ENCODE data around the gene RGS12. TPM values are rescaled to one million over a fixed set of nuclear protein-coding genes. Genes with fewer than 3 reads are reported as not detected.

RGS12 gene
- total and polyA plus RNA-seq, 4 experiments from 2014 or later, result 0.93 to 10.6 (median 6.0) TPM

DNA sequence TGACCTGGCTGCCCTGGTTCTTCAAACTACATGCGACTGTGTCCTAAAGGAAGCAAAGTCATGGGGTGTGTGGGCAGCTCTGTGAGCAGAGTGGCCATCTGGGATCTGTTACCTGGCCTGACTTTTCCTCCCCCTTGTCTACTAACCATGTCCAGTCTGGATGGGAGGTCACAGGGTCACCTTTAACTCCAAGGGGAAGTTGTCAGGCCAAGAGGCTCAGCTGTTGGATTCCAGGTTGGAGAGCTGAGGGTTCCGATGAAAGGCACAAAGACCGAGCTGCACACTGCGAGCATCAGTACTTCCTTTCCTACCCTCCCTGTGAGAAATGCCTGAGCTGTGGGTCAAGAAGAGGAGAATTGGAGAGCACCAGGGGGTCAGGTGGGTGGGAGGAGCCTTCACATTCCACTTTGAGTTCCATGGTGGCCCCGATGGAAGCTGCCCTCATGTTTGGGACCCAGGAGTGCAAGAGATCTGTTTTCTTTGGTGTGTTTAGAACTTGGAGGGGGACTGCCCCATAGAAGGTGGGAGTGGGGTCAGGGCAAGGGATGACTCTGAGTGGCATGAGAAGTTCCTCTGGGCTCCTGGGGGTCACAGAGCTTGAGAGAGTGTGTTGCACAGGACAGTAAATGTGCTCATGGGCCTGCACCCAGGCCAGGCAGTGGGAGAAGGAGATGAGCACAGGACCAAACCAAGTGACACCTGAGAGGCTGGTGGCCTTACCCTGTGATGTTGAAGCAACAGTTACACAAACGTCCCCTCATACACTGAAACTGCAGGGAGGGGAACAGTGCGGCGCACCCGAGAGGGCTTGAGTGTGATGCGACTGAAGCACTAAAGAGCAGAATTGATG, 36.2 kb downstream of the RGS12 start:
- no peaks in the 10 kb centered on the region for H3K27me3 ChIP-seq (ENCODE audit: insufficient read depth, low read length)
- CTCF ChIA-PET (ENCODE audit: partially characterized antibody), result no interaction called here
- POLR2A ChIA-PET (ENCODE audit: partially characterized antibody), result no interaction called here
- H3K4me3 ChIP-seq (ENCODE audit: low read length in 2 of 2), result no peak overlapping the region
- H3K27ac Mint-ChIP-seq, result peak overlapping the region in 1 of 7 donors; percentile 33
- no peaks in the 10 kb centered on the region for H3K9me3 ChIP-seq (ENCODE audit: control insufficient read depth in 1 of 2, low read length in 2 of 2)
- peaks cover 0 to 8% (median 0%) of the 10 kb centered on the region in 8 donors for H3K9me3 Mint-ChIP-seq
- H3K4me1 ChIP-seq (ENCODE audit: insufficient read depth, low read length), result no peaks in the 10 kb centered on the region
- H3K27me3 Mint-ChIP-seq, result no peaks in the 10 kb centered on the region
- DNase-seq, result no peak
- no peaks in the 10 kb centered on the region for H3K36me3 Mint-ChIP-seq
- no peaks in the 10 kb centered on the region for H3K36me3 ChIP-seq (ENCODE audit: insufficient read depth, low read length)
- H3K27ac ChIP-seq (ENCODE audit: low read depth, low read length), result no peak overlapping the region
- intact Hi-C loops (cut with micrococcal nuclease), result no loop called here
- peaks cover 2 to 20% (median 6%) of the 10 kb centered on the region in 4 donors for H3K4me1 Mint-ChIP-seq
- H3K4me3 Mint-ChIP-seq, result no peak overlapping the region

DNA sequence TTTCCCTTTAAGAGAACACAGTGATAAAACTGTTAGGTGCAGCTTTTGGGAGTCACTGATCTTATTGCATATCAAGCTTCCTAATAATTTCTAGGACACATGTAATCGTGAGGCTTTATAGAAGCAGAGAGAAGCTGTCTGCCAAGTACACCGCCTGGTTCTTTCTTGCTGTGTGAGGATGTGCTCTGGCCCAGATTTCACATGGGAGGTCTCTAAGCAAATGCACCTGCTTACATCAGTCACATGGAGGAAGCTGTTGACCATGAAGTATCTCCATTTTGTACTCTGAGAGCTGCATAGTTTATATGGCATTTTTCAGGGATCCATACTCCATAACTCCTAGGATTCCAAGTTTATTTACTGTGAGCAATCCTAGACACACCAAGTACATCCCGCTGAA, 37.1 kb downstream of the RGS12 start:
- no peak overlapping the region for H3K27ac Mint-ChIP-seq
- H3K4me1 Mint-ChIP-seq, result peaks cover 5 to 20% (median 7%) of the 10 kb centered on the region in 4 donors
- POLR2A ChIA-PET (ENCODE audit: partially characterized antibody), result no interaction called here
- Histone ChIP-seq H3K27ac (ENCODE audit: low read depth, low read length) (no peak overlapping the region), H3K9me3 (ENCODE audit: control insufficient read depth in 1 of 2, low read length in 2 of 2) (no peaks in the 10 kb centered on the region), H3K36me3 (ENCODE audit: insufficient read depth, low read length) (no peaks in the 10 kb centered on the region), H3K4me3 (ENCODE audit: low read length in 2 of 2) (no peak overlapping the region), H3K27me3 (ENCODE audit: insufficient read depth, low read length) (no peaks in the 10 kb centered on the region), H3K4me1 (ENCODE audit: insufficient read depth, low read length) (no peaks in the 10 kb centered on the region)
- DNase-seq, result no peak
- CTCF ChIA-PET (ENCODE audit: partially characterized antibody), result no interaction called here
- H3K27me3 Mint-ChIP-seq, result peaks cover 0 to 2% of the 10 kb centered on the region in 2 donors
- no peak overlapping the region for H3K4me3 Mint-ChIP-seq
- H3K9me3 Mint-ChIP-seq, result peaks cover 0 to 8% (median 0%) of the 10 kb centered on the region in 8 donors
- H3K36me3 Mint-ChIP-seq, result no peaks in the 10 kb centered on the region
- intact Hi-C loops (cut with micrococcal nuclease), result no loop called here

DNA sequence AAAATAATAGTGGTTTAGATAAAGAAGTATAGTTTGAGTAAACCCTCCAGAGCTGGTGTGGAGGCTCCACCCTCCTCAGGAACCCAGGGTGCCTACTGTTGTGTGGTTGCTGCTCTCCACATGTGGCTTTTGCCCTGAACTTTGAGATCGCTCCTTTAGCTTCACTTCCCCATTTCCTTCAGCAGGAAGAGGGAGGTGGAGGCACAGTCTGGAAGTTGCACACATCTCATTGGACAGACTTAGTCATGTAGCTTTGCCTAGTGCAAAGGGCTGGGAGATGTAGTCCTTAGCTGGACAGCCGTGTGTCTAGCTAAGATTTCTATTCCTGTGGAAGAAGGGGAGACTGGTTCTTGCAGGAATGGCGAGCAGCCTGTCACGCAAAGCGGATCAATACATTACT, 37.9 kb downstream of the RGS12 start:
- Mint-ChIP-seq H3K4me1 (peaks cover 5 to 20% (median 7%) of the 10 kb centered on the region in 4 donors), H3K4me3 (no peak overlapping the region), H3K36me3 (no peaks in the 10 kb centered on the region), H3K27me3 (peaks cover 0 to 2% of the 10 kb centered on the region in 2 donors), H3K27ac (peak overlapping the region in 1 of 7 donors; percentile 0), H3K9me3 (peaks cover 0 to 3% (median 0%) of the 10 kb centered on the region in 8 donors)
- Histone ChIP-seq H3K27me3 (ENCODE audit: insufficient read depth, low read length) (no peaks in the 10 kb centered on the region), H3K27ac (ENCODE audit: low read depth, low read length) (no peak overlapping the region), H3K4me3 (ENCODE audit: low read length in 2 of 2) (no peak overlapping the region), H3K36me3 (ENCODE audit: insufficient read depth, low read length) (no peaks in the 10 kb centered on the region), H3K4me1 (ENCODE audit: insufficient read depth, low read length) (no peaks in the 10 kb centered on the region), H3K9me3 (ENCODE audit: control insufficient read depth in 1 of 2, low read length in 2 of 2) (no peaks in the 10 kb centered on the region)
- ChIA-PET POLR2A (ENCODE audit: partially characterized antibody) (no interaction called here), CTCF (ENCODE audit: partially characterized antibody) (no interaction called here)
- no peak for DNase-seq
- intact Hi-C loops (cut with micrococcal nuclease), result no loop called here

DNA sequence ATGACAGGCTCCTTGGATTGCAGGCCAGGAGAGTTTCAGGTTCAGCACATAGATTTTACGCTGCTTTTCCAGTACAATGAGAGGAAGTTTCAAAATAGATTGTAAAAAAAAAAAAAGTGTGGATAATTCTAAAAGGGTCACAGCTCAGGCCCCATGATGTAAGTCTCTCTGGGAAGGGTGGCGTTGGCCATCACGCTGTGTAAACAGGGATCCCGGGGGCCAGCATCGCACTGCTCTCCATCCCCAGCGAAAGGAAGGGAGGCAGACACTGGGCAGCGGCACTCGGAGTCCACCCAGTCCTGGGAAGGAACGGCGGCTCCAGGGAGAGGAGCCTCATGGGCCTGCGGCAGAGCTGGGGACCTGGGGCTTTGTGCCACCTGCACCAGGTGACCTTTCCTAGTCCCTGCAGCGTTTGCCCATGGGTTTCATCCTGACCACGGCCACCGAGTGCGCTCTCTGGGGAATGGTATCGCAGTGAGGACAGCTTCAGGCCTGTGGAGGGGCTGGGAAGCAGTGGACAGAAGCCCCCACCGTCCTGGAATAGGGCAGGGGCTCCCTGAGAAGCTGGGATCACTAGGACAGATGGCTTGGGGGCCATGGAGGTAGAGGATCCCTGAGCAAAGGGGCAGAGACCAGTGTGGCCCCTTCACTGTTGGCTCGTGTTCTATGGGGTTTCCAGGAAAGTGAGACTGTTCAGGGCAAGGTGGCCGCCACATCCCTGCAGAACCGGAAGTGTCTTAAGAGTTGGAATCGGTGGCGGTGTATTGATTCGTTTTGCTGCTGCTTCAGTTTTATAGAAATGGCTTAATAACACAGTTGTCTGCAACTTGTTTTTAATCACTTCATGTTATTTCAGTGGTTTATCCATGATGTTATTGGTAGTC, 38.9 kb downstream of the RGS12 start:
- H3K9me3 ChIP-seq (ENCODE audit: control insufficient read depth in 1 of 2, low read length in 2 of 2), result no peaks in the 10 kb centered on the region
- no peak overlapping the region for H3K4me3 ChIP-seq (ENCODE audit: low read length in 2 of 2)
- H3K36me3 Mint-ChIP-seq, result no peaks in the 10 kb centered on the region
- H3K4me3 Mint-ChIP-seq, result no peak overlapping the region
- intact Hi-C loops (cut with micrococcal nuclease), result no loop called here
- H3K27ac Mint-ChIP-seq, result peak overlapping the region in 1 of 7 donors; percentile 57
- peaks cover 0 to 2% of the 10 kb centered on the region in 2 donors for H3K27me3 Mint-ChIP-seq
- H3K4me1 ChIP-seq (ENCODE audit: insufficient read depth, low read length), result no peaks in the 10 kb centered on the region
- CTCF ChIA-PET (ENCODE audit: partially characterized antibody), result no interaction called here
- H3K9me3 Mint-ChIP-seq, result no peaks in the 10 kb centered on the region
- no peaks in the 10 kb centered on the region for H3K27me3 ChIP-seq (ENCODE audit: insufficient read depth, low read length)
- H3K4me1 Mint-ChIP-seq, result peaks cover 5 to 15% (median 6%) of the 10 kb centered on the region in 4 donors
- DNase-seq, result no peak
- H3K27ac ChIP-seq (ENCODE audit: low read depth, low read length), result no peak overlapping the region
- POLR2A ChIA-PET (ENCODE audit: partially characterized antibody), result no interaction called here
- H3K36me3 ChIP-seq (ENCODE audit: insufficient read depth, low read length), result no peaks in the 10 kb centered on the region

DNA sequence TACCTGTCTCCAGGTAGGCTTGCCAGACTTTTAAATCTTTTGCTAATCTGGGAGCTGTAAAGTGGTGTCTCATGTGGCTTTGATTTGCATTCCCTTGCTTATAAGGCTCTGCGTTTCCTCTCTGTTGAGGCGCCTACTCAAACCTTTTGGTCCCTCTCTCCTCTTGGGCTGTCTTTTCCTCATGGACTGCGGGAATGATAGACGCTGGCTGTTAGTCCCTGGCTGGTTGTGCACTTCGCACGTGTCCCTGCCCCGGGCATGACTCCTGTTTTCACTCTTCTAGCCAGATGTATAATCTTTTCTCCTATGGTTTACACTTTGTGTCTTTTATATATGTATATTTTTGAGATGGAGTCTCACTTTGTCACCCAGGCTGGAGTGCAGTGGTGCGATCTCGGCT, 39.7 kb downstream of the RGS12 start:
- DNase-seq, result no peak
- no peak overlapping the region for H3K4me3 ChIP-seq (ENCODE audit: low read length in 2 of 2)
- intact Hi-C loops (cut with micrococcal nuclease), result no loop called here
- no peak overlapping the region for H3K27ac ChIP-seq (ENCODE audit: low read depth, low read length)
- H3K36me3 ChIP-seq (ENCODE audit: insufficient read depth, low read length), result no peaks in the 10 kb centered on the region
- ChIA-PET CTCF (ENCODE audit: partially characterized antibody) (no interaction called here), POLR2A (ENCODE audit: partially characterized antibody) (no interaction called here)
- Mint-ChIP-seq H3K9me3 (no peaks in the 10 kb centered on the region), H3K4me3 (no peak overlapping the region), H3K27ac (peak overlapping the region in 1 of 7 donors; percentile 77), H3K27me3 (peaks cover 0 to 2% of the 10 kb centered on the region in 2 donors), H3K4me1 (peaks cover under 1 to 7% (median 3%) of the 10 kb centered on the region in 4 donors), H3K36me3 (no peaks in the 10 kb centered on the region)
- H3K27me3 ChIP-seq (ENCODE audit: insufficient read depth, low read length), result no peaks in the 10 kb centered on the region
- no peaks in the 10 kb centered on the region for H3K4me1 ChIP-seq (ENCODE audit: insufficient read depth, low read length)
- H3K9me3 ChIP-seq (ENCODE audit: control insufficient read depth in 1 of 2, low read length in 2 of 2), result no peaks in the 10 kb centered on the region

DNA sequence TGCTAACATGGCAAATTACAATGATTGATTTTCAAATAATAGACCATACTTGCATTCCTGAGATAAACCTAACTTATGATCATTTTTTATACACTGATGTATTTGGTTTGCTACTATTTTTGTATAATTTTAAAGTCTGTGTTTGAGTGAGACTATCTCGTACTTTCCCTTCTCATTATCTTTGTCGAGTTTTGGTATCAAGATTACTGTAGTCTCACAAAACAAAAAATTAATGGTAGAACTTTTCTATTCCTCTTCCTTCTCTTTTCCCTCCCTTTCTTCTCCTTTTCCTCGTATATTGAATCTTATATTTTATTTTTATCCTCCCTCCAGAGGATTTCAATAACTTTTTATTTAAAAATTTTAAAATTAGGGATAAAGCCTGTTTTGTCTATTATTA, 41.5 kb downstream of the RGS12 start:
- Mint-ChIP-seq H3K27ac (no peak overlapping the region), H3K4me1 (peaks cover 0 to 3% (median 2%) of the 10 kb centered on the region in 4 donors), H3K4me3 (no peak overlapping the region), H3K27me3 (peaks cover 0 to 2% of the 10 kb centered on the region in 2 donors), H3K9me3 (no peaks in the 10 kb centered on the region), H3K36me3 (no peaks in the 10 kb centered on the region)
- intact Hi-C loops (cut with micrococcal nuclease), result no loop called here
- CTCF ChIA-PET (ENCODE audit: partially characterized antibody), result interaction anchor here (1.1 kb wide), 1 partner anchor 12 kb away, joined by 4 read pairs; no protein-coding TSS in a partner anchor
- Histone ChIP-seq H3K4me1 (ENCODE audit: insufficient read depth, low read length) (no peaks in the 10 kb centered on the region), H3K36me3 (ENCODE audit: insufficient read depth, low read length) (no peaks in the 10 kb centered on the region), H3K4me3 (ENCODE audit: low read length in 2 of 2) (no peak overlapping the region), H3K27me3 (ENCODE audit: insufficient read depth, low read length) (no peaks in the 10 kb centered on the region), H3K27ac (ENCODE audit: low read depth, low read length) (no peak overlapping the region), H3K9me3 (ENCODE audit: control insufficient read depth in 1 of 2, low read length in 2 of 2) (no peaks in the 10 kb centered on the region)
- no peak for DNase-seq
- POLR2A ChIA-PET (ENCODE audit: partially characterized antibody), result no interaction called here

DNA sequence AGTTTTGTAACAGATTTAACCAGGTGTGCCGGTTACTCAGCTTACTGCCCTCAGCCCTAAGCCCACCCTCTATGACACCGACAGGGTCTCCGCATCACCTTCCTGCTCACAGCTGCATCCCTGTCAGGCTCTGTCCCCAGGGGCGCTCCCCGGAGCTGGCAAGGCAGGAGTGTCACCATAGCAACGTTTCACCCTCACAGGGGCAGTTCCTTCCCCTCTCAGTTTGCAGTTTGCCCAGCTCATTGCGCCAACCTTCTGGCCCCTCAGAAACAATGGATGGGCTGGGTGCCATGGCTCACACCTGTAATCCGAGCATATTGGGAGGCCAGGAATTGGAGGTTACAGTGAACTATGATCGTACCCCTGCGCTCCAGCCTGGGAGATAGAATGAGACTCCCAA, 42.6 kb downstream of the RGS12 start:
- intact Hi-C loops (cut with micrococcal nuclease), result no loop called here
- Histone ChIP-seq H3K27me3 (ENCODE audit: insufficient read depth, low read length) (no peaks in the 10 kb centered on the region), H3K9me3 (ENCODE audit: control insufficient read depth in 1 of 2, low read length in 2 of 2) (no peaks in the 10 kb centered on the region), H3K4me3 (ENCODE audit: low read length in 2 of 2) (no peak overlapping the region), H3K27ac (ENCODE audit: low read depth, low read length) (no peak overlapping the region), H3K4me1 (ENCODE audit: insufficient read depth, low read length) (no peaks in the 10 kb centered on the region), H3K36me3 (ENCODE audit: insufficient read depth, low read length) (no peaks in the 10 kb centered on the region)
- POLR2A ChIA-PET (ENCODE audit: partially characterized antibody), result no interaction called here
- Mint-ChIP-seq H3K4me1 (peaks cover 0 to 5% (median 3%) of the 10 kb centered on the region in 4 donors), H3K9me3 (no peaks in the 10 kb centered on the region), H3K36me3 (no peaks in the 10 kb centered on the region), H3K27me3 (peaks cover 0 to 2% of the 10 kb centered on the region in 2 donors), H3K27ac (no peak overlapping the region), H3K4me3 (no peak overlapping the region)
- CTCF ChIA-PET (ENCODE audit: partially characterized antibody), result no interaction called here
- no peak for DNase-seq
